ENCODE measurements around the gene KCNJ9. TPM values are rescaled to one million over a fixed set of nuclear protein-coding genes. Genes with fewer than 3 reads are reported as not detected.
"Not testable (repeated sequence)": the region's sequence is repeated elsewhere in the genome, so short reads cannot be mapped to it uniquely, and the experiment has no call there.

Gene KCNJ9
- total RNA-seq, 6 experiments from 2014 or later, result not detected

DNA sequence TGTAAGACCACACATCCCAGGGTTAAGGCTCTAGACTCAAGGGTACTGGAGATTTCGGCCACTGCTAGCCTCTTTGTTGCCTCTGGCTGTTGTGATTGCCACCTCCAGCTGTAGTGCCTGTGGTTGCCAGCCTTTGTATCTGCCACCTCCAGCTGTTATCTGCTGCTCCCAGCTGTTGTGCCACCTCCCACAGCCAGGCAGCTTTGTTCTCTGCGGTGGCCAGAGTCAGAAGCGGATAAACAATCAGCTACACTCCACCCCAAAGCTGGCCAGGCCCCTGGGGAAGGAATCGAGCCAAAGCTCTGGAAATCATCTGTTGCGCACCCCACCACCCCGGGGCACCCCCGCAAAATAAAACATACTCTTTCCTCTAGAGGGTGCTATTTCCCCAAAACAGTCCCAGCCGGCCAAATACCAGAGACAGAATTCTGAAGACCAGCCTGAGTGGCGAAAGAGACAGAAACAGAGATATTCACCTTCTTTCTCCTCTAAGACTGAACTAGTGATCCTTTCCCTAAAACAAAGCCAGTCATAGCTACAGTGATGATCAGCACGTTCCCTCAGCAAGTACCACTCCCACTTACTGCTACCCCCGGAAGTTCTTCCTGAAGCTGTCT lies 34.7 kb upstream of the KCNJ9 start:
- TF ChIP-seq, protein P1, sequence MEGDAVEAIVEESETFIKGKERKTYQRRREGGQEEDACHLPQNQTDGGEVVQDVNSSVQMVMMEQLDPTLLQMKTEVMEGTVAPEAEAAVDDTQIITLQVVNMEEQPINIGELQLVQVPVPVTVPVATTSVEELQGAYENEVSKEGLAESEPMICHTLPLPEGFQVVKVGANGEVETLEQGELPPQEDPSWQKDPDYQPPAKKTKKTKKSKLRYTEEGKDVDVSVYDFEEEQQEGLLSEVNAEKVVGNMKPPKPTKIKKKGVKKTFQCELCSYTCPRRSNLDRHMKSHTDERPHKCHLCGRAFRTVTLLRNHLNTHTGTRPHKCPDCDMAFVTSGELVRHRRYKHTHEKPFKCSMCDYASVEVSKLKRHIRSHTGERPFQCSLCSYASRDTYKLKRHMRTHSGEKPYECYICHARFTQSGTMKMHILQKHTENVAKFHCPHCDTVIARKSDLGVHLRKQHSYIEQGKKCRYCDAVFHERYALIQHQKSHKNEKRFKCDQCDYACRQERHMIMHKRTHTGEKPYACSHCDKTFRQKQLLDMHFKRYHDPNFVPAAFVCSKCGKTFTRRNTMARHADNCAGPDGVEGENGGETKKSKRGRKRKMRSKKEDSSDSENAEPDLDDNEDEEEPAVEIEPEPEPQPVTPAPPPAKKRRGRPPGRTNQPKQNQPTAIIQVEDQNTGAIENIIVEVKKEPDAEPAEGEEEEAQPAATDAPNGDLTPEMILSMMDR (IDR thresholded peaks at IDR 0.05), result peak; percentile 86
- Mint-ChIP-seq H3K4me1 (ENCODE audit: low read depth) (peaks cover 15% of the 10 kb centered on the region), H3K4me3 (peak overlapping the region; percentile 71), H3K9me3 (no peaks in the 10 kb centered on the region), H3K36me3 (ENCODE audit: low read depth) (no peaks in the 10 kb centered on the region), H3K27me3 (ENCODE audit: insufficient read depth) (peaks cover 27% of the 10 kb centered on the region), H3K27ac (no peak overlapping the region)
- DNase-seq, result peak; percentile 29

DNA sequence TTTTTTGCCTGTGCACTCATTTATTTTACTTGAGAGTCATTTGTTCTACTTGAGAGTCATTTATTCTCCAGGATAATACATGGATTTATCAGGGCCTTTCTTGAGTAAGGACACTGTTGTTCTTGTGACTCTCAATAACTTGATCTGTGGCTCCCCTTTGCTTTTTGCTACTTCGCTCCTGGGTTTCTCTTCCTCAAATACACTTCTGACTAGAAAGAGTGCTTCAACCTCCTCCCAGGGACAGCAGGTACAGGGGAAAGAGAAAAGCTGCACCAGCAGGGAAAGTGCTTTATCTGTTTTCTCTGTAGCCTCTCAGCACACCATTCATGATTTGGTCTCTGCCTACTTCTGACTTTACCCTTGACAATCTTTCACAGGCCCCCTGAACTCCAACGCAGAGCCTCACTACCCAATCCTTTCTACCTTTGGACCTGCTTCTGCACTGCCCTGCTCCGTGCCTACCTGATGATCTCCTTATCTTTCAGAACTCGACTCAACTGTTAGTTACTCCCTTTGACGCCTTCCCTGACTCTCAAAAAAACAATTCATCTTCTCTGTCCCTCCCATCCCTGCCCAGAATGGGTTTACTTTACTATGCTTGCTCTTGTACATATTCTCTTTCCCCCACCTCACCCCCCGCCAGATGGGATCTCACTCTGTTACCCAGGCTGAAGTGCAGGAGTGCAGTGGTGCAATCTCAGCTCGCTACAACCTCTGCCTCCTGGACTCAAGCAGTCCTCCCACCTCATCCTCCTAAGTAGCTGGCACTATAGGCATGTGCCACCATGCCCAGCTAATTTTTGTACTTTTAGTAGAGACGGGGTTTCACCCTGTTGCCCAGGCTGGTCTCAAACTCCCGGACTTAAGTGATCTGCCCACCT lies 34.0 kb upstream of the KCNJ9 start:
- no peak for DNase-seq

DNA sequence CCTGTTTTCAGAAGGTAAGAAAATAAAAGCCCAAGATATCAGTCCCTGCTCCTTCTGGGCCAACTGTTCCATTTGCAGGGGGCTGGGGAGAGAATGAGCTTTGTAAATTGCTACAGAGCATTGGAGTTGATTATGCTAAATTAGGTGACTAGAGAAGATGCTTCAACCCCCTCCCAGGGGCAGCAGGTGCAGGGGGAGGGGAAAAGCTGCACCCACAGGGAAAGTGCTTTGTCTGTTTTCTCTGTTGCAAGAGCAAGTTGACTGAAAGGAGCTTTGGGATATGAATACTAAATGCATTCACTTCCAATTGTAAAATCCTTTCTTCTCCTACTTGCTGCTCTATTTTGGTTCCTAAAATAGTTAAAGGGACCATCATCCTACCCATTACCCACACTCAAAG lies 33.0 kb upstream of the KCNJ9 start:
- peaks cover 15% of the 10 kb centered on the region for H3K4me1 Mint-ChIP-seq (ENCODE audit: low read depth)
- no peak for DNase-seq
- H3K36me3 Mint-ChIP-seq (ENCODE audit: low read depth), result no peaks in the 10 kb centered on the region
- no peak overlapping the region for H3K27ac Mint-ChIP-seq
- H3K9me3 Mint-ChIP-seq, result no peaks in the 10 kb centered on the region
- TF ChIP-seq, protein P1 (IDR thresholded peaks at IDR 0.05), result no peak
- no peak overlapping the region for H3K4me3 Mint-ChIP-seq
- peaks cover 32% of the 10 kb centered on the region for H3K27me3 Mint-ChIP-seq (ENCODE audit: insufficient read depth)

More for the DNA sequence above, 34.0 kb upstream of the KCNJ9 start:
- Mint-ChIP-seq H3K9me3 (no peaks in the 10 kb centered on the region), H3K27me3 (ENCODE audit: insufficient read depth) (peaks cover 32% of the 10 kb centered on the region), H3K4me3 (peak overlapping the region; percentile 71), H3K36me3 (ENCODE audit: low read depth) (no peaks in the 10 kb centered on the region), H3K4me1 (ENCODE audit: low read depth) (peaks cover 15% of the 10 kb centered on the region), H3K27ac (no peak overlapping the region)
- TF ChIP-seq, protein P1 (IDR thresholded peaks at IDR 0.05), result no peak

DNA sequence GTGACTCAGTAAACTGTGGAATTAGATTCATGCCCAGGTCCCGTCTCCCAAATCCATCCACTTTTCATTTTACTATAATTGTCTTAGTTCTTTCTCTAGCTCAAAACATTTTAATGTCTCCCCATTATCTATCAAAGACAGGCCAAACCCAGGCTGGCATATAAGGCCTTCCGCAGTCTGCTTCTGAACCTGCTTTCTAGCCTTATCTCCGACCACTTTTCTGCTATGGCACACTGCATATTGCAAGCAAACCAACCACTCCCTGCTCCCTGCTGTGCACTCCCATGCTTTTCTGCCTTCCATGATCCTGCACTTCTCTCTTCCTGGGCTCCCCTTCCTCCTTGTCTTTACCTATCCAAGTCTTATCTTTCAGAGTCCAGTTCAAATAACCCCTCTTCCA lies 32.2 kb upstream of the KCNJ9 start:
- Mint-ChIP-seq H3K4me1 (ENCODE audit: low read depth) (peaks cover 15% of the 10 kb centered on the region), H3K9me3 (no peaks in the 10 kb centered on the region), H3K27ac (no peak overlapping the region), H3K4me3 (no peak overlapping the region), H3K27me3 (ENCODE audit: insufficient read depth) (peaks cover 40% of the 10 kb centered on the region), H3K36me3 (ENCODE audit: low read depth) (no peaks in the 10 kb centered on the region)
- TF ChIP-seq, protein P1 (IDR thresholded peaks at IDR 0.05), result no peak
- no peak for DNase-seq

DNA sequence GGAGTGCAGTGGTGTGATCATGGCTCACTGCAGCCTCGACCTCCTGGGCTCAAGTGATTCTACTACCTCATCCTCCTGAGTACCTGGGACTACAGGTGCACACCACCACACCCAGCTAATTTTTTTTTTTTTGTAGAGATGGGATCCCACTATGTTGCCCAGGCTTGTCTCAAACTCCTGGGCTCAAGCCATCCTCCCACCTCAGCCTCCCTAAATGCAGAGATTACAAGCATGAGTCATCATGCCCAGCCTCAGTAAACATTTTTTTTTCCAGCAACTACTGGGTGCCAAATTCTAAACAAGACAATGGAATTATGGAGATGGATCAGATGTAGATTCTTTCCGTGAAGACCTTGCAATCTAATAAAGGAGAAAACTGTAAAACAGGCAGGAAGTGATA lies 31.2 kb upstream of the KCNJ9 start:
- not testable (repeated sequence) for H3K27ac Mint-ChIP-seq, H3K9me3 Mint-ChIP-seq
- H3K27me3 Mint-ChIP-seq (ENCODE audit: insufficient read depth), result peaks cover 47% of the 10 kb centered on the region

DNA sequence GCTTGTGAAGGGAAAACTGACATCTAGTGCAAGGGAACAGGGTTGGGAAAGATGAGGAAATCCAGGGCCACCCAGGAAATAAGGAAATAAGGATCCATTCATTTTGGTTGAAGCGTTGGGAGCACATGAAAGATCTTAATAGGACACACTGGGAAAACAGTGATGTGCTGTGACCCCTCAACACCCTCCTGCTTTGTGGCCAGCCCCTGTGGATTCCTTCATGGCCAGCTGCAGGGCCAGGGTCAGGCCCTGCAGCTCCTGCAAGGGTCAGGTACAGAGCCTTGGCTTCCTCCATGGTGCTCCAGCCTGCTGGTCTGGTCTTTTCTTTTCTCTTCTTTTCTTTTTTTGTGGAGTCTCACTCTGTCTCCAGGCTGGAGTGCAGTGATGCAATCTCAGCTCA lies 30.7 kb upstream of the KCNJ9 start:
- Mint-ChIP-seq H3K4me1 (ENCODE audit: low read depth) (peaks cover 15% of the 10 kb centered on the region), H3K4me3 (no peak overlapping the region), H3K36me3 (ENCODE audit: low read depth) (no peaks in the 10 kb centered on the region), H3K27ac (no peak overlapping the region), H3K9me3 (no peaks in the 10 kb centered on the region), H3K27me3 (ENCODE audit: insufficient read depth) (peaks cover 48% of the 10 kb centered on the region)
- no peak for DNase-seq
- TF ChIP-seq, protein P1 (IDR thresholded peaks at IDR 0.05), result no peak

More for the DNA sequence above, 31.2 kb upstream of the KCNJ9 start:
- not testable (repeated sequence) for H3K4me3 Mint-ChIP-seq; DNase-seq; H3K36me3 Mint-ChIP-seq (ENCODE audit: low read depth)
- H3K4me1 Mint-ChIP-seq (ENCODE audit: low read depth), result peaks cover 15% of the 10 kb centered on the region
